SK-N-SH treated with all-trans-retinoic acid at 6 μM for 48 hours (cell line): ENCODE measurements around the gene SPESP1.

Source experiments
- ATAC-seq: fragments of 200-7000 bp; cut with Tn5 transposase; 3 replicates; pipeline ENCODE4 v1.9.1; 2020; ENCODE audit warnings: mild to moderate bottlenecking, moderate library complexity
- ARNTL ChIP-seq: fragments of 450-650 bp; formaldehyde crosslinking; IDR thresholded peaks from 2 replicates; pipeline ENCODE4 v1.5.0; 2020; ENCODE audit warnings: low read depth, mild to moderate bottlenecking, moderate library complexity, borderline replicate concordance
- BACH2 ChIP-seq: fragments of 250-450 bp; sonication (Bioruptor Pico); IDR thresholded peaks from 2 replicates; pipeline ENCODE4 v1.9.0; 2021; ENCODE audit warnings: mild to moderate bottlenecking, borderline replicate concordance
- CREB5 ChIP-seq: fragments of 250-450 bp; sonication (Bioruptor Pico); IDR thresholded peaks from 2 replicates; pipeline ENCODE4 v1.5.1; 2020; ENCODE audit warnings: low read depth, mild to moderate bottlenecking, moderate library complexity
- CSRNP3 ChIP-seq: fragments of 250-450 bp; sonication (Bioruptor Pico); IDR thresholded peaks from 2 replicates; pipeline ENCODE4 v1.5.1; 2021; ENCODE audit warnings: mild to moderate bottlenecking, moderate library complexity
- ESRRG ChIP-seq: fragments of 250-450 bp; sonication (Bioruptor Pico); IDR thresholded peaks from 2 replicates; pipeline ENCODE4 v1.6.1; 2021; ENCODE audit warnings: mild to moderate bottlenecking
- GLIS3 ChIP-seq: fragments of 250-450 bp; sonication (Bioruptor Pico); IDR thresholded peaks from 2 replicates; pipeline ENCODE4 v1.5.0; 2020; ENCODE audit warnings: mild to moderate bottlenecking, moderate library complexity
- ISL1 ChIP-seq: fragments of 250-450 bp; sonication (Bioruptor Pico); IDR thresholded peaks from 2 replicates; pipeline ENCODE4 v2.1.2; 2022; ENCODE audit warnings: mild to moderate bottlenecking, moderate library complexity
- OSR1 ChIP-seq: fragments of 250-450 bp; sonication (Bioruptor Pico); IDR thresholded peaks from 2 replicates; pipeline ENCODE4 v1.8.0; 2022; ENCODE audit warnings: moderate library complexity, mild to moderate bottlenecking, inconsistent platforms
- PATZ1 ChIP-seq: fragments of 250-450 bp; sonication (Bioruptor Pico); IDR thresholded peaks from 2 replicates; pipeline ENCODE4 v1.8.0; 2020; ENCODE audit warnings: mild to moderate bottlenecking, moderate library complexity, borderline replicate concordance
- POU6F1 ChIP-seq: fragments of 250-450 bp; sonication (Bioruptor Pico); IDR thresholded peaks from 2 replicates; pipeline ENCODE4 v1.8.0; 2021; ENCODE audit warnings: low read depth, mild to moderate bottlenecking, moderate library complexity, borderline replicate concordance
- PPARA ChIP-seq: fragments of 250-450 bp; sonication (Bioruptor Pico); IDR thresholded peaks from 2 replicates; pipeline ENCODE4 v1.5.0; 2020; ENCODE audit warnings: mild to moderate bottlenecking, borderline replicate concordance
- RARB ChIP-seq: fragments of 250-450 bp; sonication (Bioruptor Pico); IDR thresholded peaks from 2 replicates; pipeline ENCODE4 v1.8.0; 2021; ENCODE audit warnings: mild to moderate bottlenecking, moderate library complexity
- SNAI2 ChIP-seq: fragments of 250-450 bp; sonication (Bioruptor Pico); IDR thresholded peaks from 2 replicates; pipeline ENCODE4 v1.5.0; 2020; ENCODE audit warnings: mild to moderate bottlenecking, moderate library complexity
- TCF4 ChIP-seq: fragments of 250-450 bp; sonication (Bioruptor Pico); IDR thresholded peaks from 2 replicates; pipeline ENCODE4 v1.8.0; 2021; ENCODE audit warnings: mild to moderate bottlenecking, moderate library complexity, borderline replicate concordance
- TOX ChIP-seq: fragments of 250-450 bp; sonication (Bioruptor Pico); IDR thresholded peaks from 2 replicates; pipeline ENCODE4 v1.8.0; 2021; ENCODE audit warnings: mild to moderate bottlenecking, moderate library complexity, borderline replicate concordance
- TSHZ2 ChIP-seq: fragments of 250-450 bp; sonication (Bioruptor Pico); IDR thresholded peaks from 2 replicates; pipeline ENCODE4 v1.5.0; 2020; ENCODE audit warnings: mild to moderate bottlenecking, moderate library complexity
- ZC3H10 ChIP-seq: fragments of 250-450 bp; sonication (Bioruptor Pico); IDR thresholded peaks from 2 replicates; pipeline ENCODE4 v1.5.1; 2021; ENCODE audit warnings: mild to moderate bottlenecking, moderate library complexity
- ZFP3 ChIP-seq: fragments of 250-450 bp; sonication (Bioruptor Pico); IDR thresholded peaks from 2 replicates; pipeline ENCODE4 v1.5.0; 2020; ENCODE audit warnings: mild to moderate bottlenecking, moderate library complexity
- ZFP30 ChIP-seq: fragments of 450-650 bp; formaldehyde crosslinking; IDR thresholded peaks from 2 replicates; pipeline ENCODE4 v1.5.0; 2022; ENCODE audit warnings: mild to moderate bottlenecking, moderate library complexity
- ZNF565 ChIP-seq: fragments of 450-650 bp; formaldehyde crosslinking; conservative IDR thresholded peaks from 2 replicates; pipeline ENCODE4 v1.5.0; 2020; ENCODE audit warnings: low read depth, mild to moderate bottlenecking, moderate library complexity
- ZNF70 ChIP-seq: fragments of 450-650 bp; formaldehyde crosslinking; IDR thresholded peaks from 2 replicates; pipeline ENCODE4 v1.5.0; 2020; ENCODE audit warnings: mild to moderate bottlenecking, moderate library complexity
- ZNF8 ChIP-seq: fragments of 450-650 bp; formaldehyde crosslinking; IDR thresholded peaks from 2 replicates; pipeline ENCODE4 v1.5.0; 2020; ENCODE audit warnings: mild to moderate bottlenecking, moderate library complexity

Gene SPESP1

GRCh38 chr15:68987120-68987519, 56.8 kb downstream of the SPESP1 start:
- ATAC-seq = no peak
- TF ChIP-seq CREB5 (CRISPR knock-in tag) (no peak), GLIS3 (CRISPR knock-in tag) (no peak), ARNTL (no peak), ISL1 (CRISPR knock-in tag) (no peak)
- TF ChIP-seq, all 23 proteins: peak for 0

- TF ChIP-seq ZFP3 (CRISPR knock-in tag) (no peak), GLIS3 (CRISPR knock-in tag) (no peak), ESRRG (CRISPR knock-in tag) (no peak), CREB5 (CRISPR knock-in tag) (no peak), CSRNP3 (CRISPR knock-in tag) (no peak), TCF4 (CRISPR knock-in tag) (no peak), ARNTL (no peak), BACH2 (CRISPR knock-in tag) (no peak), ZNF565 (no peak), RARB (CRISPR knock-in tag) (no peak), ZFP30 (CRISPR knock-in tag) (no peak), ZNF8 (CRISPR knock-in tag) (no peak), OSR1 (CRISPR knock-in tag) (no peak), TOX (CRISPR knock-in tag) (no peak)
- no peak for ATAC-seq
Measured at GRCh38 chr15:68987676-68988075, 57.4 kb downstream of the SPESP1 start.

GRCh38 chr15:68989541-68990230, 59.4 kb downstream of the SPESP1 start:
- TF ChIP-seq ZFP3 (CRISPR knock-in tag) (no peak), GLIS3 (CRISPR knock-in tag) (no peak), CREB5 (CRISPR knock-in tag) (no peak), ISL1 (CRISPR knock-in tag) (no peak), ZC3H10 (CRISPR knock-in tag) (no peak), TCF4 (CRISPR knock-in tag) (no peak), ZNF8 (CRISPR knock-in tag) (no peak), PPARA (no peak), ZNF565 (no peak), RARB (CRISPR knock-in tag) (no peak), ARNTL (no peak), ESRRG (CRISPR knock-in tag) (no peak), SNAI2 (CRISPR knock-in tag) (no peak), TSHZ2 (CRISPR knock-in tag) (no peak), ZNF70 (no peak), ZFP30 (CRISPR knock-in tag) (no peak), TOX (CRISPR knock-in tag) (no peak), CSRNP3 (CRISPR knock-in tag) (no peak), POU6F1 (CRISPR knock-in tag) (no peak), PATZ1 (no peak)
- ATAC-seq = no peak
